SK-N-SH (cell line): ENCODE data around the gene ACOXL. TPM values are rescaled to one million over a fixed set of nuclear protein-coding genes. Genes with fewer than 3 reads are reported as not detected.

ENCODE experiments used
- CTCF ChIA-PET: fragments of 300-600, 350-600 bp; formaldehyde crosslinking; extraction: SDS; loops from one replicate; lab custom pipeline; 2021; lab: Yijun Ruan, JAX
- POLR2A ChIA-PET: fragments of 350-600 bp; sonication (Branson Sonifier 250); formaldehyde crosslinking; extraction: SDS; loops from one replicate; lab custom pipeline; 2020; ENCODE audit warnings: antibody characterized with exemption, inconsistent platforms; lab: Yijun Ruan, JAX
- DNase-seq: peaks from one replicate; pipeline ENCODE4 v3.0.0; 2012
- H2AFZ ChIP-seq: fragments of 200-600 bp; sonication (generic); 2 replicates; pipeline ENCODE4 v1.8.1; 2016; ENCODE audit warnings: antibody characterized with exemption, mild to moderate bottlenecking, low read depth
- H3F3A ChIP-seq: fragments of 200-600 bp; sonication (generic); replicated peaks from 2 replicates; pipeline ENCODE3; 2016; ENCODE audit warnings: antibody characterized with exemption, mild to moderate bottlenecking; ENCODE audit not compliant: insufficient read depth
- H3K27ac ChIP-seq, 2 experiments: fragments of 200-500 bp in 1 of 2; fragments of 200-600 bp in 1 of 2; sonication (Bioruptor generic) in 1 of 2; sonication (generic), shearing (Covaris generic) in 1 of 2; 2 replicates each; pipeline versions ENCODE4 v1.5.1 to v1.6.1; 2014 to 2016; ENCODE audit warnings: low read depth in 2 of 2, inconsistent platforms in 1 of 2, low read length in 1 of 2, mild to moderate bottlenecking in 1 of 2, mixed read lengths in 1 of 2
- H3K27me3 ChIP-seq: fragments of 200-600 bp; sonication (generic), shearing (Covaris generic); 2 replicates; pipeline ENCODE4 v1.6.1; 2016; ENCODE audit warnings: mixed run types; ENCODE audit not compliant: insufficient read depth
- H3K36me3 ChIP-seq, 2 experiments: fragments of 200-500 bp in 1 of 2; fragments of 200-600 bp in 1 of 2; sonication (Bioruptor generic) in 1 of 2; sonication (generic) in 1 of 2; replicated peaks in 1 of 2; 2 replicates each; pipeline versions ENCODE3 to v1.5.1; 2014 to 2016; ENCODE audit warnings: low read length in 1 of 2, mild to moderate bottlenecking in 1 of 2; ENCODE audit not compliant: insufficient read depth in 2 of 2, control insufficient read depth in 1 of 2
- H3K4me1 ChIP-seq, 2 experiments: fragments of 200-500 bp in 1 of 2; fragments of 200-600 bp in 1 of 2; sonication (Bioruptor generic) in 1 of 2; sonication (generic), shearing (Covaris generic) in 1 of 2; 2 replicates each; pipeline versions ENCODE4 v1.5.1 to v1.6.1; 2014 to 2016; ENCODE audit warnings: low read depth in 1 of 2, low read length in 1 of 2, mixed run types in 1 of 2; ENCODE audit not compliant: insufficient read depth in 2 of 2, control insufficient read depth in 1 of 2
- H3K4me2 ChIP-seq: fragments of 200-600 bp; sonication (generic), shearing (Covaris generic); 2 replicates; pipeline ENCODE4 v1.6.1; 2017; ENCODE audit warnings: mixed run types
- H3K4me3 ChIP-seq, 2 experiments: fragments of 200-500 bp in 1 of 2; fragments of 200-600 bp in 1 of 2; sonication (Bioruptor generic) in 1 of 2; sonication (generic), shearing (Covaris generic) in 1 of 2; 2 replicates each; pipeline versions ENCODE4 v1.5.1 to v1.8.1; 2014 to 2016; ENCODE audit warnings: low read depth in 2 of 2, inconsistent platforms in 1 of 2, low read length in 1 of 2, mild to moderate bottlenecking in 1 of 2, mixed read lengths in 1 of 2, moderate library complexity in 1 of 2
- H3K79me2 ChIP-seq: fragments of 200-600 bp; sonication (generic); 2 replicates; pipeline ENCODE4 v1.8.1; 2017; ENCODE audit warnings: mild to moderate bottlenecking; ENCODE audit not compliant: insufficient read depth
- H3K9ac ChIP-seq: fragments of 200-600 bp; sonication (generic); 2 replicates; pipeline ENCODE4 v1.6.1; 2017; ENCODE audit warnings: mixed run types
- H3K9me2 ChIP-seq: fragments of 200-600 bp; sonication (generic); 2 replicates; pipeline ENCODE4 v1.6.1; 2017; ENCODE audit warnings: mixed run types
- H3K9me3 ChIP-seq: fragments of 200-600 bp; sonication (generic); 2 replicates; pipeline ENCODE4 v1.6.1; 2017; ENCODE audit warnings: mixed run types, mild to moderate bottlenecking, moderate library complexity
- H4K20me1 ChIP-seq: fragments of 200-600 bp; sonication (generic); 2 replicates; pipeline ENCODE4 v1.6.1; 2017; ENCODE audit warnings: mild to moderate bottlenecking, mixed run types; ENCODE audit not compliant: insufficient read depth
- CTCF ChIP-seq: fragments of 200-600 bp; sonication (generic); IDR thresholded peaks from 2 replicates; pipeline ENCODE4 v1.6.1; 2017; ENCODE audit warnings: antibody characterized with exemption, mild to moderate bottlenecking, moderate library complexity
- ELF1 ChIP-seq: IDR thresholded peaks from 2 replicates; pipeline ENCODE4 v1.4.0; 2012
- FOXJ3 ChIP-seq: sonication (generic); formaldehyde crosslinking; IDR thresholded peaks from 2 replicates; pipeline ENCODE4 v1.5.1; 2020; ENCODE audit warnings: mild to moderate bottlenecking, missing genetic modification reagents
- GABPA ChIP-seq: IDR thresholded peaks from 2 replicates; pipeline ENCODE4 v1.4.0; 2012; ENCODE audit warnings: low read depth, mild to moderate bottlenecking
- GATA2 ChIP-seq: sonication (generic); formaldehyde crosslinking; IDR thresholded peaks from 2 replicates; pipeline ENCODE4 v1.5.0; 2020; ENCODE audit warnings: mild to moderate bottlenecking, missing genetic modification reagents
- JUND ChIP-seq: IDR thresholded peaks from 2 replicates; pipeline ENCODE4 v1.4.0; 2012
- MEF2A ChIP-seq: IDR thresholded peaks from 2 replicates; pipeline ENCODE4 v1.4.0; 2012; ENCODE audit warnings: low read depth, borderline replicate concordance
- NFIC ChIP-seq: IDR thresholded peaks from 2 replicates; pipeline ENCODE4 v1.4.0; 2012; ENCODE audit warnings: borderline replicate concordance
- NRF1 ChIP-seq: IDR thresholded peaks from 2 replicates; pipeline ENCODE4 v1.6.1; 2012; ENCODE audit warnings: low read depth, mild to moderate bottlenecking, low read length
- POLR2AphosphoS5 ChIP-seq: IDR thresholded peaks from 2 replicates; pipeline ENCODE4 v1.6.1; 2012; ENCODE audit warnings: low read depth, low read length
- RAD21 ChIP-seq: IDR thresholded peaks from 2 replicates; pipeline ENCODE4 v1.6.1; 2012; ENCODE audit warnings: mild to moderate bottlenecking, low read length
- RFX5 ChIP-seq: IDR thresholded peaks from 2 replicates; pipeline ENCODE4 v1.6.1; 2012; ENCODE audit warnings: mild to moderate bottlenecking, improper control_type of control experiment, low read length
- SMC3 ChIP-seq: IDR thresholded peaks from 2 replicates; pipeline ENCODE4 v1.6.1; 2012; ENCODE audit warnings: low read depth, low read length, improper control_type of control experiment
- USF1 ChIP-seq: IDR thresholded peaks from 2 replicates; pipeline ENCODE4 v1.4.0; 2012; ENCODE audit warnings: low read depth, borderline replicate concordance
- USF2 ChIP-seq: fragments of 150-350 bp; IDR thresholded peaks from 2 replicates; pipeline ENCODE4 v1.6.1; 2017; ENCODE audit warnings: antibody characterized with exemption, low read length, low read depth, borderline replicate concordance
- ZBTB33 ChIP-seq: IDR thresholded peaks from 2 replicates; pipeline ENCODE4 v1.4.0; 2012; ENCODE audit warnings: low read depth, borderline replicate concordance
- WGBS: methylation state at CpG from one replicate; pipeline ENCODE4 v1.1.6; 2017; ENCODE audit warnings: low lambda C conversion rate; 5-methylcytosine and 5-hydroxymethylcytosine counted together
- polyA plus RNA-seq, 3 experiments: library from polyadenylated mRNA; depleted of rRNA; stranded (reverse); fragments of >200 nt; gene quantifications; 2 replicates each; pipeline ENCODE4 v1.2.3, GENCODE V29; 2012

The ACOXL gene
- polyA plus RNA-seq, 1 of the 3 experiments (the other 2 are of a cell fraction) = not detected

GRCh38 chr2:110994250-110994961 lies 262.0 kb downstream of the ACOXL start:
- DNase-seq = no peak
- Histone ChIP-seq H3F3A (no peaks in the 10 kb centered on the region), H4K20me1 (no peaks in the 10 kb centered on the region), H3K4me3 (no peak overlapping the region), H3K9ac (no peak overlapping the region), H3K4me2 (no peak overlapping the region), H3K79me2 (no peaks in the 10 kb centered on the region), H3K9me3 (no peaks in the 10 kb centered on the region), H3K36me3 (no peaks in the 10 kb centered on the region), H3K27ac (no peak overlapping the region), H2AFZ (no peak overlapping the region), H3K9me2 (no peaks in the 10 kb centered on the region), H3K27me3 (no peaks in the 10 kb centered on the region; the same call in 1 of the 2 replicates), H3K4me1 (no peaks in the 10 kb centered on the region)
- POLR2A ChIA-PET = no interaction called here
- WGBS = 55% methylated on average over 5 of the region's 5 CpGs
- TF ChIP-seq RFX5 (no peak), RAD21 (no peak), NRF1 (no peak), ELF1 (no peak), FOXJ3 (CRISPR knock-in tag) (no peak), MEF2A (no peak), USF1 (no peak), GABPA (no peak), JUND (no peak), CTCF (no peak), SMC3 (no peak), GATA2 (CRISPR knock-in tag) (no peak), USF2 (no peak), NFIC (no peak), POLR2AphosphoS5 (no peak)
- CTCF ChIA-PET = interaction anchor here (1.0 kb wide), 1 partner anchor 8 kb away, joined by 3 read pairs; no protein-coding TSS in a partner anchor

- no peaks in the 10 kb centered on the region for H3K36me3 ChIP-seq
- CTCF ChIA-PET = no interaction called here
- H3K27me3 ChIP-seq = no peaks in the 10 kb centered on the region; the same call in 1 of the 2 replicates
- no peaks in the 10 kb centered on the region for H3K79me2 ChIP-seq
- 59% methylated on average over 6 of the region's 6 CpGs for WGBS
- H4K20me1 ChIP-seq = no peaks in the 10 kb centered on the region
- no peak for TF ChIP-seq ZBTB33
- no peak overlapping the region for H3K4me2 ChIP-seq
- H3K4me1 ChIP-seq = no peaks in the 10 kb centered on the region
- no peaks in the 10 kb centered on the region for H3K9me2 ChIP-seq
- no peaks in the 10 kb centered on the region for H3K9me3 ChIP-seq
- no peak for DNase-seq
- H3K4me3 ChIP-seq = no peak overlapping the region
- H3K9ac ChIP-seq = no peak overlapping the region
- H3K27ac ChIP-seq = no peak overlapping the region
- no peaks in the 10 kb centered on the region for H3F3A ChIP-seq
- POLR2A ChIA-PET = no interaction called here
- no peak overlapping the region for H2AFZ ChIP-seq
Observed at GRCh38 chr2:110995911-110996310, 263.5 kb downstream of the ACOXL start.
